GM23338 (cell line): ENCODE results near the gene TRAF7.

Experiments
- EZH2 ChIP-seq: fragments of 200-600 bp; sonication (generic); IDR thresholded peaks from one replicate; pipeline ENCODE4 v1.8.0; 2017; ENCODE audit warnings: antibody characterized with exemption, mild to moderate bottlenecking, low read depth; ENCODE audit not compliant: unreplicated experiment
- JUNB ChIP-seq: IDR thresholded peaks from one replicate; pipeline ENCODE4 v1.6.1; 2016; ENCODE audit warnings: antibody characterized with exemption; ENCODE audit not compliant: unreplicated experiment
- POLR2AphosphoS5 ChIP-seq: IDR thresholded peaks from 2 replicates; pipeline ENCODE4 v1.6.1; 2016; ENCODE audit warnings: antibody characterized with exemption, low read depth
- TF ChIP-seq, protein P1 (sequence below), 2 experiments: fragments of 200-600 bp in 1 of 2; sonication (generic) in 1 of 2; conservative IDR thresholded peaks; 2 replicates each; pipeline versions ENCODE4 v1.5.1 to v1.6.1; 2016 to 2017; ENCODE audit warnings: antibody characterized with exemption in 2 of 2, low read depth in 2 of 2, mild to moderate bottlenecking in 2 of 2, moderate library complexity in 1 of 2
- TF ChIP-seq, protein P2 (sequence below): IDR thresholded peaks from one replicate; pipeline ENCODE4 v1.6.1; 2018; ENCODE audit warnings: antibody characterized with exemption; ENCODE audit not compliant: unreplicated experiment
- TF ChIP-seq, protein P3 (sequence below): IDR thresholded peaks from 2 replicates; pipeline ENCODE4 v1.6.1; 2016; ENCODE audit warnings: antibody characterized with exemption

DNA sequence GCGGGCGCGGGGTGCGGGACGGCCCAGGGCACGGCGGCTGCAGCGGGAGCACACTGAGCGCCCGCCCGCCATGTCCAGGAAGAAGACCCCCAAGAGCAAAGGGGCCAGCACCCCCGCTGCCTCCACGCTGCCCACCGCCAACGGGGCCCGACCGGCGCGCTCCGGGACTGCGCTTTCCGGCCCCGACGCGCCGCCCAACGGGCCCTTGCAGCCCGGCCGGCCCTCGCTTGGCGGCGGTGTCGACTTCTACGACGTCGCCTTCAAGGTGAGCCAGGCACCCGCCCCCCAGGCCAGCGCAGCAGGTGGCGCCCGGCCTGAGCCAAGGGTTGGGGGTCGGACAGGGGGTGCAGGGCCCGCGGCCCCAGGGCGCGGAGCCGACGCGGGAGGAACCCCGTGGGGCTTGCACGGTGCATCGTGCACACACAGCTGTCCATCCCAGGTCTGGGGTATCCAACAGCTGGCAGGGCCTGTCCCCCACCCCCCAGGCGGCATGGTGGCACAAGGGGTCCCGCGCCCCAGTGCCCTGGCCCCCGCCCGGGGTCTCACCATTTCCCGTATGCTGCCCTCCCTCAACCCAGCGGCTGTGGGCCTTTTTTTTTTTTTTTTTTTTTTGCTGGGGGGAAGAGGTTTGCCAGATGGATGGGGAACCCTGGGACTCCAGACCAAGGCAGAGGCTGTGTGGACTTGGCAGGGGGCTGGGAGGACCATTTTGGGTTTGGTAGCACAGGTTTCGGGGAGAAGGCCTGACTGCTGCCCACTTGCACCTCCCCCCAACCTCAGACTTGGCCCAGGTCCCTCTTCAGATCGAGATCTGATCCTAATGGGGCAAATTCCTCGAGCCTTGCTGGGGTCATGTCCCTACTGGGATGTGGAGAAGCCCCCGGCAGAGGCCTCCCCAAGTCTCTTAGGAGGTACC lies 6.6 kb upstream of the TRAF7 start:
- TF ChIP-seq, protein P1, sequence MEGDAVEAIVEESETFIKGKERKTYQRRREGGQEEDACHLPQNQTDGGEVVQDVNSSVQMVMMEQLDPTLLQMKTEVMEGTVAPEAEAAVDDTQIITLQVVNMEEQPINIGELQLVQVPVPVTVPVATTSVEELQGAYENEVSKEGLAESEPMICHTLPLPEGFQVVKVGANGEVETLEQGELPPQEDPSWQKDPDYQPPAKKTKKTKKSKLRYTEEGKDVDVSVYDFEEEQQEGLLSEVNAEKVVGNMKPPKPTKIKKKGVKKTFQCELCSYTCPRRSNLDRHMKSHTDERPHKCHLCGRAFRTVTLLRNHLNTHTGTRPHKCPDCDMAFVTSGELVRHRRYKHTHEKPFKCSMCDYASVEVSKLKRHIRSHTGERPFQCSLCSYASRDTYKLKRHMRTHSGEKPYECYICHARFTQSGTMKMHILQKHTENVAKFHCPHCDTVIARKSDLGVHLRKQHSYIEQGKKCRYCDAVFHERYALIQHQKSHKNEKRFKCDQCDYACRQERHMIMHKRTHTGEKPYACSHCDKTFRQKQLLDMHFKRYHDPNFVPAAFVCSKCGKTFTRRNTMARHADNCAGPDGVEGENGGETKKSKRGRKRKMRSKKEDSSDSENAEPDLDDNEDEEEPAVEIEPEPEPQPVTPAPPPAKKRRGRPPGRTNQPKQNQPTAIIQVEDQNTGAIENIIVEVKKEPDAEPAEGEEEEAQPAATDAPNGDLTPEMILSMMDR (conservative IDR thresholded peaks at IDR 0.05; ENCODE audit: low read depth in 2 of 2) = no peak
- TF ChIP-seq, protein P2, sequence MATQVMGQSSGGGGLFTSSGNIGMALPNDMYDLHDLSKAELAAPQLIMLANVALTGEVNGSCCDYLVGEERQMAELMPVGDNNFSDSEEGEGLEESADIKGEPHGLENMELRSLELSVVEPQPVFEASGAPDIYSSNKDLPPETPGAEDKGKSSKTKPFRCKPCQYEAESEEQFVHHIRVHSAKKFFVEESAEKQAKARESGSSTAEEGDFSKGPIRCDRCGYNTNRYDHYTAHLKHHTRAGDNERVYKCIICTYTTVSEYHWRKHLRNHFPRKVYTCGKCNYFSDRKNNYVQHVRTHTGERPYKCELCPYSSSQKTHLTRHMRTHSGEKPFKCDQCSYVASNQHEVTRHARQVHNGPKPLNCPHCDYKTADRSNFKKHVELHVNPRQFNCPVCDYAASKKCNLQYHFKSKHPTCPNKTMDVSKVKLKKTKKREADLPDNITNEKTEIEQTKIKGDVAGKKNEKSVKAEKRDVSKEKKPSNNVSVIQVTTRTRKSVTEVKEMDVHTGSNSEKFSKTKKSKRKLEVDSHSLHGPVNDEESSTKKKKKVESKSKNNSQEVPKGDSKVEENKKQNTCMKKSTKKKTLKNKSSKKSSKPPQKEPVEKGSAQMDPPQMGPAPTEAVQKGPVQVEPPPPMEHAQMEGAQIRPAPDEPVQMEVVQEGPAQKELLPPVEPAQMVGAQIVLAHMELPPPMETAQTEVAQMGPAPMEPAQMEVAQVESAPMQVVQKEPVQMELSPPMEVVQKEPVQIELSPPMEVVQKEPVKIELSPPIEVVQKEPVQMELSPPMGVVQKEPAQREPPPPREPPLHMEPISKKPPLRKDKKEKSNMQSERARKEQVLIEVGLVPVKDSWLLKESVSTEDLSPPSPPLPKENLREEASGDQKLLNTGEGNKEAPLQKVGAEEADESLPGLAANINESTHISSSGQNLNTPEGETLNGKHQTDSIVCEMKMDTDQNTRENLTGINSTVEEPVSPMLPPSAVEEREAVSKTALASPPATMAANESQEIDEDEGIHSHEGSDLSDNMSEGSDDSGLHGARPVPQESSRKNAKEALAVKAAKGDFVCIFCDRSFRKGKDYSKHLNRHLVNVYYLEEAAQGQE = no peak
- no peak for TF ChIP-seq EZH2
- TF ChIP-seq POLR2AphosphoS5 = no peak
- TF ChIP-seq, protein P3, sequence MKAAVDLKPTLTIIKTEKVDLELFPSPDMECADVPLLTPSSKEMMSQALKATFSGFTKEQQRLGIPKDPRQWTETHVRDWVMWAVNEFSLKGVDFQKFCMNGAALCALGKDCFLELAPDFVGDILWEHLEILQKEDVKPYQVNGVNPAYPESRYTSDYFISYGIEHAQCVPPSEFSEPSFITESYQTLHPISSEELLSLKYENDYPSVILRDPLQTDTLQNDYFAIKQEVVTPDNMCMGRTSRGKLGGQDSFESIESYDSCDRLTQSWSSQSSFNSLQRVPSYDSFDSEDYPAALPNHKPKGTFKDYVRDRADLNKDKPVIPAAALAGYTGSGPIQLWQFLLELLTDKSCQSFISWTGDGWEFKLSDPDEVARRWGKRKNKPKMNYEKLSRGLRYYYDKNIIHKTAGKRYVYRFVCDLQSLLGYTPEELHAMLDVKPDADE = no peak
- no peak for TF ChIP-seq JUNB
